GM23248 (cell line): ENCODE results near the gene ADGRV1.

Source experiments
- EZH2 ChIP-seq: fragments of 200-600 bp; sonication (generic); IDR thresholded peaks from 2 replicates; pipeline ENCODE4 v1.6.1; 2018; ENCODE audit warnings: antibody characterized with exemption, mild to moderate bottlenecking; ENCODE audit not compliant: insufficient read depth, poor library complexity, severe bottlenecking
- EZH2phosphoT487 ChIP-seq: fragments of 200-600 bp; sonication (generic); IDR thresholded peaks from 2 replicates; pipeline ENCODE4 v1.6.1; 2018; ENCODE audit warnings: antibody characterized with exemption, moderate library complexity, mild to moderate bottlenecking, low read depth; ENCODE audit not compliant: insufficient read depth

DNA sequence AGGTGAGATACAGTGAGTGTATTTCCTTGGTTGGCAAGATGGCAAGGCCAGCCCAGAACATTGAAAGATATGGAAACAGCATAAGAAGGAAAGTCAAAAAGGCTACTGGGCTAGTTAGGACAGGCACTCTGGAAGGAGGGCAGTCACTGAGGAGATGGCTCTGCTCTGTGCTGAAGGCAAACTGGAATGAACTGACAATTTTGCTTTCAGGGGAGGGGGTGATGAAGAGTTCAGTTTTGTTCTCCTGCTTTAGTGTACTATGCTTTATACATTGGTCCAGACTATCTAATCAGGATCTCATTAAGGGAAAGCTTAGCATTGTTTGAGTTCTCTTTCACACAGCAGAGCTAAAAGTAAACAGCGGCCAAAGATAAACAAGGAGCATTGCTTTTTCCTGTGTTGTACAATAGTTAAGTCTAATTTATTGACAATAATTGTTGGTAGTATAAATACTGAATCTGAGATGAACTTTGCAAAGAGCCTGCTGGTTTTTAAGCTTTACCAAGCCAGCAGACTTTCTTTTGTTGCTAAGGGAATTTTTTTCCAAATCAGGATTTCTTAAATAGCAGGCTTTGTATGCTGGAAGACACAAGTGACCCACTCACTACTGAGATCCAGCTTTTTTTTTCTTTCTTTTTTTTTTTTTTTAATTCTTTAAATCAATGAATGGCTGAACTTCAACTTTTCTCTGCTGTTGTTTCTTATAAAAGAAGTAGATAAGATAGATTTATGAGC, 469.0 kb downstream of the ADGRV1 start:
- TF ChIP-seq EZH2 (no peak), EZH2phosphoT487 (no peak)
